ENCODE results near the gene COG8. TPM values are rescaled to one million over a fixed set of nuclear protein-coding genes. Genes with fewer than 3 reads are reported as not detected.

Gene COG8
- total and polyA plus RNA-seq, 2 donors (not counting 3 experiments of a cell fraction or from before 2014, with no cell fraction given), result 29.0 to 31.6 TPM

DNA sequence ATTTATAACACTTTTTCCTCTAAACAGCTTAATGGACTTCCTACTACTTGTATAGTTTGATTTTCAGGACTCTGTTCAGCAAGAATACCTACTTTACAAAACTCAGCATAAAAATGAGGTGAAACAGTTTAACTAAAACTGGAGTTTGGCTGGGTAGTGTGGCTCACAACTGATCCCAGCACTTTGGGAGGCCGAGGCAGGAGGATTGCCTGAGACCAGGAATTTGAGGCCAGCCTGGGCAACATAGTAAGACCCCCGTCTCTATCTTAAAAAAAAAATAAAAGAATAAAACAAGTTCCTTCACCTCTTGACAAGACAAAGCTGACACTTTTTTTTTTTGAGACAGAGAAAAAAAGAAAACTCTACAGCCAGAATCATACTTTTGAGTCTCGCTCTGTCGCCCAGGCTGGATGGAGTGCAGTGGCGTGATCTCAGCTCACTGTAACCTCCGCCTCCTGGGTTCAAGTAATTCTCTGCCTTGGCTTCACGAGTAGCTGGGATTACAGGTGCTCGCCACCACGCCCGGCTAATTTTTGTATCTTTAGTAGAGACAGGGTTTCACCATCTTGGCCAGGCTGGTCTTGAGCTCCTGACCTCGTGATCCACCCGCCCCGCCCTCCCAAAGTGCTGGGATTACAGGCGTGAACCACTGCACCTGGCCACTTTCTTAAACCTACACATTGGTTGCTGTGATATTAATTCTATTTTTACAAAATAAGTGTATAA is 11.6 kb downstream of the COG8 start:
- Histone ChIP-seq H3K79me2 (ENCODE audit: control insufficient read depth, insufficient read depth, low read length) (peaks cover 45% of the 10 kb centered on the region), H4K20me1 (replicated peaks; ENCODE audit: control insufficient read depth, extremely low read depth, insufficient read depth, low read length) (no peaks in the 10 kb centered on the region), H3K9me3 (replicated peaks; ENCODE audit: control insufficient read depth, insufficient read depth, low read length) (no peaks in the 10 kb centered on the region), H3K27me3 (ENCODE audit: control insufficient read depth in 2 of 2, insufficient read depth in 2 of 2, low read length in 2 of 2) (no peaks in the 10 kb centered on the region), H3K36me3 (ENCODE audit: control insufficient read depth in 2 of 2, extremely low read depth in 1 of 2, insufficient read depth in 2 of 2, low read length in 2 of 2) (peaks cover 0 to 14% of the 10 kb centered on the region in 2 experiments), H3K9me1 (replicated peaks; ENCODE audit: control insufficient read depth, extremely low read depth, insufficient read depth, low read length) (no peaks in the 10 kb centered on the region), H3K4me3 (replicated peaks in 1 of 3; ENCODE audit: insufficient read depth in 1 of 3, low read depth in 1 of 3, low read length in 3 of 3) (no peak overlapping the region), H2AFZ (ENCODE audit: low read depth, low read length) (no peak overlapping the region), H3K9ac (replicated peaks; ENCODE audit: extremely low read depth, insufficient read depth, low read length) (no peak overlapping the region), H3K4me2 (ENCODE audit: insufficient read depth, low read length) (no peak overlapping the region), H3K27ac (ENCODE audit: insufficient read depth, low read depth, low read length) (no peak overlapping the region), H3K4me1 (ENCODE audit: control insufficient read depth, extremely low read depth, insufficient read depth, low read length) (peaks cover 21% of the 10 kb centered on the region)
- FAIRE-seq (peak; percentile 49), DNase-seq (ENCODE audit: low read depth, low spot score) (no peak)
- no peak for TF ChIP-seq POLR2A (IDR thresholded peaks at IDR 0.05; ENCODE audit: low read depth, low read length)
- intact Hi-C loops (cut with micrococcal nuclease) (no loop called here), dilution Hi-C loops (cut with MboI; ENCODE audit: extremely low pct_ligation_motif_present, low sequenced_read_pairs) (no loop called here)
- ChIA-PET CTCF (interaction anchor here (1.3 to 2.4 kb wide), 2 partner anchors 17 to 177 kb away, joined by 4 to 8 read pairs; no protein-coding TSS in a partner anchor), POLR2A (interaction anchor here (0.7 kb wide), 1 partner anchor 25 kb away, joined by 3 read pairs; no protein-coding TSS in a partner anchor)
- no TSS peak for BruUV-seq (replicated peaks)

- Histone ChIP-seq H3K36me3 (ENCODE audit: control insufficient read depth in 2 of 2, extremely low read depth in 1 of 2, insufficient read depth in 2 of 2, low read length in 2 of 2) (peaks cover 4 to 19% of the 10 kb centered on the region in 2 experiments), H3K4me3 (replicated peaks in 1 of 3; ENCODE audit: insufficient read depth in 1 of 3, low read depth in 1 of 3, low read length in 3 of 3) (no peak overlapping the region), H2AFZ (ENCODE audit: low read depth, low read length) (no peak overlapping the region), H3K27ac (ENCODE audit: insufficient read depth, low read depth, low read length) (no peak overlapping the region), H3K79me2 (ENCODE audit: control insufficient read depth, insufficient read depth, low read length) (peaks cover 49% of the 10 kb centered on the region), H3K9me3 (replicated peaks; ENCODE audit: control insufficient read depth, insufficient read depth, low read length) (no peaks in the 10 kb centered on the region), H3K9me1 (replicated peaks; ENCODE audit: control insufficient read depth, extremely low read depth, insufficient read depth, low read length) (no peaks in the 10 kb centered on the region), H3K4me2 (ENCODE audit: insufficient read depth, low read length) (no peak overlapping the region), H3K4me1 (ENCODE audit: control insufficient read depth, extremely low read depth, insufficient read depth, low read length) (peaks cover 21% of the 10 kb centered on the region), H3K27me3 (ENCODE audit: control insufficient read depth in 2 of 2, insufficient read depth in 2 of 2, low read length in 2 of 2) (no peaks in the 10 kb centered on the region), H4K20me1 (replicated peaks; ENCODE audit: control insufficient read depth, extremely low read depth, insufficient read depth, low read length) (no peaks in the 10 kb centered on the region), H3K9ac (replicated peaks; ENCODE audit: extremely low read depth, insufficient read depth, low read length) (no peak overlapping the region)
- TF ChIP-seq MYC (IDR thresholded peaks at IDR 0.05; ENCODE audit: low read depth, low read length) (no peak), CTCF (IDR thresholded peaks at IDR 0.05; ENCODE audit: extremely low read depth in 1 of 2, insufficient read depth in 1 of 2, low read depth in 1 of 2, low read length in 2 of 2) (no peak), POLR2AphosphoS5 (IDR thresholded peaks at IDR 0.05; ENCODE audit: insufficient read depth, low read depth, low read length) (no peak), JUN (IDR thresholded peaks at IDR 0.05; ENCODE audit: borderline replicate concordance, insufficient read depth, insufficient read length, low read depth) (no peak), EZH2 (IDR thresholded peaks at IDR 0.05; ENCODE audit: borderline replicate concordance, low read depth, low read length, severe bottlenecking) (no peak), FOS (IDR thresholded peaks at IDR 0.05; ENCODE audit: borderline replicate concordance, insufficient read depth, low read length) (no peak), POLR2A (IDR thresholded peaks at IDR 0.05; ENCODE audit: low read depth, low read length) (no peak), MAX (IDR thresholded peaks at IDR 0.05; ENCODE audit: insufficient read depth, insufficient read length) (no peak)
- dilution Hi-C loops (cut with MboI; ENCODE audit: extremely low pct_ligation_motif_present, low sequenced_read_pairs) (no loop called here), intact Hi-C loops (cut with micrococcal nuclease) (no loop called here)
- ChIA-PET POLR2A (no interaction called here), CTCF (interaction anchor here (0.7 to 2.4 kb wide), 4 partner anchors 11 to 176 kb away, joined by 4 to 8 read pairs (median 6); no protein-coding TSS in a partner anchor)
- DNase-seq (ENCODE audit: low read depth, low spot score), result no peak
- no TSS peak for BruUV-seq (replicated peaks)
- FAIRE-seq, result no peak
Measured at GRCh38 chr16:69326172-69326873, 13.0 kb downstream of the COG8 start.

Data from endothelial cell of umbilical vein (primary cell).